HG03442 (cell line): ENCODE results near the gene HSPA1A.
A peak's percentile ranks its signal among the peaks of the same experiment; 100 is the strongest.
"Not testable (repeated sequence)": the region's sequence is repeated elsewhere in the genome, so short reads cannot be mapped to it uniquely, and the experiment has no call there.

Source experiments
- ATAC-seq: cut with Tn5 transposase; IDR thresholded peaks from one replicate; pipeline ENCODE4 v1.9.1; 2021; ENCODE audit warnings: mild to moderate bottlenecking, moderate library complexity; ENCODE audit not compliant: unreplicated experiment

The HSPA1A gene

DNA sequence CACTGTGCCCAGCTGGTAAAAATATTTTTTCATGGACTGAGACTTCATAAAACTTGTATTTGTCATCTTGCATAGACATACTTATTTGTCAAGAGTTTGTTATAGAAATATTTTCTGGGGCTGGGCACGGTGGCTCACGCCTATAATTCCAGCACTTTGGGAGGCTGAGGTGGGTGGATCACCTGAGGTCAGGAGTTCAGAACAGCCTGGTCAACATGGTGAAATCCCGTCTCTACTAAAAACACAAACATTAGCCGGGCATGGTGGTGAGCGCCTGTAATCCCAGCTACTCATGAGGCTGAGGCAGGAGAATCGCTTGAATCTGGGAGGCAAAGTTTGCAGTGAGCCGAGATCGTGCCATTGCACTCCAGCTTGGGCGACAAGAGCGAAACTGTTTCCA is 6.7 kb upstream of the HSPA1A start:
- not testable (repeated sequence) for ATAC-seq

DNA sequence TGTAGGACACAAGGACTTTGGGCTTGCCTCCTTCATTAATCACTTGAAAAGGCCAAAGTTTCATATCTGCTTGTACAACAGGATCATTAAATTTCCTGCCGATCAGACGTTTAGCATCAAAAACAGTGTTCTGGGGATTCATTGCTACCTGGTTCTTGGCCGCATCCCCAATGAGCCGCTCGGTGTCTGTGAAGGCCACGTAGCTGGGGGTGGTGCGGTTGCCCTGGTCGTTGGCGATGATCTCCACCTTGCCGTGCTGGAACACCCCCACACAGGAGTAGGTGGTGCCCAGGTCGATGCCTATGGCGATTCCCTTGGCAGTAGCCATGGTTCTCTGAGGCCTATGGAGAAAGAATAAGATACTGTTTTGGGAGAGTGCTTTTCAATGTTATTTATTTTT is 3.7 kb upstream of the HSPA1A start:
- no peak for ATAC-seq

DNA sequence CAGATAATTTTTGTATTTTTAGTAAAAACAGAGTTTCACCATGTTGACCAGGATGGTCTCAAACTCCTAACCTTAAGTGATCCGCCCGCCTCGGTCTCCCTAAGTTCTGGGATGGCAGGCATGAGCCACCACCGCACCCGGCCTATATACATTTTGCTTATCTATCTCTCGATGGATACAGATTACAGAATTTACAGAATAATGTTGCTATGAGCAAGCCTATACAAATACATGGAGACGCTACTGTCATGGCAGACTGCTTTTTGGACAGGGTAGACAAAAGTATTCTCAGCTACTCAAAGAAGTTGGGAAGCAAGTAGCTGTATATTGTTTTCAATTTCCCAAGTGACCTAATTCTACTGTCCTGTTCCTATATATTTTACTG is 1.9 kb upstream of the HSPA1A start:
- no peak for ATAC-seq

DNA sequence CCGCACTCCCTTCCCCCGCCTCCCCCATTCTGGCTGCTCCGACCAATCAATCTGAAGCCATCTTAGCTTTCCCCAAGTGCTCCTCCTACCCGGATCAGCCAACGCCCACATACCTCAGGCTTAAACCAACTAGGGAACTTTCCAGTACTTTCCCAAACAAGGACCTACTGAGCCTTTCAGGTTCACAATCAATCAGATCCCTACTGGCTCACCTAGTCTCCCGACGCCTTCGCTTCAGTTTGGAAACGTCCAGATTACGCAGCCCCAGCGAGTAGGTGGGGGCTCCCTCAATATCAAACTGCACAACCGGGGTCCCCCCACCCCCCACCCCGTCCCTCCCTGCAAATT is 692 bp upstream of the HSPA1A start:
- no peak for ATAC-seq

DNA sequence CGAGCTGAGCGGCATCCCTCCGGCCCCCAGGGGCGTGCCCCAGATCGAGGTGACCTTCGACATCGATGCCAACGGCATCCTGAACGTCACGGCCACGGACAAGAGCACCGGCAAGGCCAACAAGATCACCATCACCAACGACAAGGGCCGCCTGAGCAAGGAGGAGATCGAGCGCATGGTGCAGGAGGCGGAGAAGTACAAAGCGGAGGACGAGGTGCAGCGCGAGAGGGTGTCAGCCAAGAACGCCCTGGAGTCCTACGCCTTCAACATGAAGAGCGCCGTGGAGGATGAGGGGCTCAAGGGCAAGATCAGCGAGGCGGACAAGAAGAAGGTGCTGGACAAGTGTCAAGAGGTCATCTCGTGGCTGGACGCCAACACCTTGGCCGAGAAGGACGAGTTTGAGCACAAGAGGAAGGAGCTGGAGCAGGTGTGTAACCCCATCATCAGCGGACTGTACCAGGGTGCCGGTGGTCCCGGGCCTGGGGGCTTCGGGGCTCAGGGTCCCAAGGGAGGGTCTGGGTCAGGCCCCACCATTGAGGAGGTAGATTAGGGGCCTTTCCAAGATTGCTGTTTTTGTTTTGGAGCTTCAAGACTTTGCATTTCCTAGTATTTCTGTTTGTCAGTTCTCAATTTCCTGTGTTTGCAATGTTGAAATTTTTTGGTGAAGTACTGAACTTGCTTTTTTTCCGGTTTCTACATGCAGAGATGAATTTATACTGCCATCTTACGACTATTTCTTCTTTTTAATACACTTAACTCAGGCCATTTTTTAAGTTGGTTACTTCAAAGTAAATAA is 2.0 kb downstream of the HSPA1A start:
- not testable (repeated sequence) for ATAC-seq

DNA sequence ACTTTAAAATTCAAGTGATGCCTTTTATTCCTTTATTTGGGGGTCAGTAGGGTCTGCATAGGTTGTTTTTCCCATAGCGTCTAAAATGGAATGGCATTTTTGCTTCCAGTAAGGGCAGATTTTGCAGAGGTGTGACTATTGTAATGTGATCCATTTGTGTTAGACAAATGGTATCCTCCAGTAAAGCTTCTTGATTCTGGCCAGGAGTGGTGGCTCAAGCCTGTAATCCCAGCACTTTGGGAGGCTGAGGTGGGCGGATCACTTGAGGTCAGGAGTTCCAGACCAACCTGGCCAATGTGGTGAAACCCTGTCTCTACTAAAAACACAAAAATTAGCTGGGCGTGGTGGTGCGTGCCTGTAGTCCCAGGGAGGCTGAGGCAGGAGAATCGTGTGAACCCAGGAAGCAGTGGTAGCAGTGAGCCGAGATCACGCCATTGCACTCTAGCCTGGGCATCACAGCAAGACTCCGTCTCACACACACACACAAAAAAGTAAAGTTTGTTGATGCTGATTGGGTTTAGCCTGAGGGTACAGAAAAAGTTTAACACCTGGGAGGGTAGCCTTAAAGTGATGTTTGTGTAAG is 2.7 kb downstream of the HSPA1A start:
- ATAC-seq: not testable (repeated sequence)

DNA sequence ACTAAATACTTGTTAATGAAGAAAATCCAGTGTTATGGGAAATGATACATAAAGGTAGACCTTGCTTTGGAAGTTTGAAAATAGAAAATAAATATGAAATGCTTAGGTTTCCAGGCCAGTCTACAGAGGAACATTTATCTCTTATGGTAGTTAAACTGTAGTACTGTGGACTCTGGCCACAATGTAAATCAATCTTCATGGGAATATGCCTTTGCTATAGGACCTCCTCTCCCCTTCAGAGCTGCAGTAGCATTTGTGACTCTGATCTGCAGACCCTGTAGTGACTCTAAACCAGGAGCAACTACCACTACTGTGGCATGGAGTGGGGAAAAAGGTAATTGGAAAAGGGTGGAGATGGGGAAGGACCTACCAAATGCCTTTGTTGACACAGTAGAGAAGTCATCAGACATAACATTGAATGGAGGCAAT is 4.5 kb downstream of the HSPA1A start:
- ATAC-seq: no peak

DNA sequence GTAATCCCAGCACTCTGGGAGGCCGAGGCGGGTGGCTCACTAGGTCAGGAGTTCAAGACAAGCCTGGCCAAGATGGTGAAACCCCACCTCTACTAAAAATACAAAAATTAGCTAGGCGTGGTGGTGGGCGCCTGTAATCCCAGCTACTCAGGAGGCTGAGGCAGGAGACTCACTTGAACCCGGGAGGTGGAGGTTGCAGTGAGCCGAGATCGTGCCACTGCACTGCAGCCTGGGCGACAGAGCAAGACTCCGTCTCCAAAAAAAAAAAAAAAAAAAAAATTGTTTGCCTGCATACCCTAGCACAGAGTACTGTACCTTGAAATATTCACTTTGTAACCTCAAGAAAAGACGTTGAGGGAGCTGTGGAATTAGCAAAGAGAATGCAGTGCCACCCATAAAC is 5.1 kb downstream of the HSPA1A start:
- ATAC-seq: not testable (repeated sequence)

DNA sequence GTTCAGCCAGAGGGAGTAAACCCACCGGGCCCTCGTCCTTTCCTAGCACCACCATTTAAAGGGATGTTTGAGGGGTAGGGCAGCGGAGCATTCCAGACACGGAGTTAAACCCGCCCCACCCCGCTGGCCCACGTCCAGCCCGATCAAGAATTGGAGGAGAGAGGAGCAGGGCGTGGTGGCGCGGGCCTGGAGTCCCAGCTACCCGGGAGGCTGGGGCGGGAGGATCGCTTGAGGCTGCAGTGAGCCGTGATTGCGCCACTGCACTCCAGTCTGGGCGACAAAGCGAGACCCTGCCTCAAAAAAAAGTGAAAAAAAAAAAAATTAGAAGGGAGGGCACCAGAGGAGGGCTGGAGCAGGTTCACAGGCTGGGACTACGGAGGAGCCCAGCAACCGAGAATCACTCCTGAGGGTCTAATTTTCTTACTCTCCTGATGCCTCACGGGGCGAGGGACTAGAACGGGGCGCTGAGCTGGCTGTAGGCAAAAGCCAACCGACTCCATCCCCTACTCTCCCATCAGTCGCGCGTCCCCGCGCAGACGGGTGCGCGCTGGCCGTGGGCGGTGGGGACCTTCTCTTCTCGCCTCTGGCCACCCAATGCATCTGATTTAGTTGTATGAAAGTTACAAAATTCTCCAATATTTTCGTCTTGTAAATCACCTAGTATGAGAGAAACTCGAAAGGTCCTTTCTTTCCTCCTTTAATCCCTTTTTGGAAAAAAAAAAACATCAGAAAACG is 6.1 kb downstream of the HSPA1A start:
- peak; percentile 48 for ATAC-seq

DNA sequence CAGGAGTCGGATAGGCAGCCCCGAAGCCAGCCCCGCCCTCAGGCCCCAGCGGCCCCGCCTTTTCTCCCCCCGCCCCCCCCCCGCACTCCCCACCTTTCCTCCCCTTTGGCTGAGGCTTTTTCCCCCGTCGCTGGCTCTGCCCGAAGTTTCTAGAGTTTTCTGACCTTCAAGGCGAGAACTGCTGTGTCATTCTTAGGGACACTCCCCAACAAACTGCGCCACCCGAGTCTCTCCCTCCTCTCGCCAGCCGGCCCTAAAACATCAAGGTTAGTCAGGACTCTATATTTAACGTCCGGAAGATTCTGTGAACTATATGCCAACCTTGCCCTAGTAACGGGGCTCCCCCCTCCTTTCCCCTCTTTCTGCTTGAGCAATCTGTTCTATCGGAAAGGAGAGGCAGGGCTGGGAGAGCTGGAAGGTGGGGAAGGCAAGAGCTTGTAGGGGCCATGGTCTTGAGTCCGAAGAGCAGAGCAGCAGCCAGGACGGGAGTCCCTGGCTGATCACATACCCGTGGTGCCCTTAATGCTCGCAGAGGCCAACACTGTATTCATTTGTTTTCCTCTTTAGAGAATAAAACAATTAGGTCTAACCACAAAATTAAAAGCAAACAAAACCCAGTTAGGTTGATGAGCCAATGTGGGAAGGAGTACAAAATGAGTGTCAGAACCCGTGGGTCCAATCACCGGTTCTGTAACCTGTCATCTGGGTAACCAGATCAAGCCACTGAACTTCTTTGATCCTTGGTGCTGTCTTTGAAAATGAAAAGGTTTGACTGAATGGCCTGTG is 6.9 kb downstream of the HSPA1A start:
- ATAC-seq: peak; percentile 40

DNA sequence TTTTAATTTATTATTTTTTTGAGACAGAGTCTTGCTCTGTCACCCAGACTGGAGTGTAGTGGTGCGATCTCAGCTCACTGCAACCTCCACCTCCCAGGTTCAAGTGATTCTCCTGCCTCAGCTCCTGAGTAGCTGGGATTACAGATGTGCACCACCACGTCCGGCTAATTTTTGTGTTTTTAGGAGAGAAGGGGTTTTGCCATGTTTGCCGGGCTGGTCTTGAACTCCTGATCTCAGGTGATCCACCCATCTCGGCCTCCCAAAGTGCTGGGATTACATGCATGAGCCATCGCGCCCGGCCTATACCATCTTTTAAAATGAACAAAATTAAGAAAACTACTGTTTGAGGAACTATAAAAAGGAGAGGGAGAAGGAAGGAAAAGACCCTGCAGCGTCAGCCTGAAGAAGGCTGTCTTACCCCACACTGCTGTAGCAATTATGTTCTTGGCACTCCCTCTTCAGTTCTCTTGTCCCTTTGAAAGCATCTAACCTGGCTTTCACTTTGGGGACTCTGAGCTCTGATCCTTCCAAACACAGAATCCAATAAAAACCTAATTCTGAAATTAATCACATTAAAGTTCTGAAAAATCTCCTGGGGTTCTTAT is 8.4 kb downstream of the HSPA1A start:
- not testable (repeated sequence) for ATAC-seq

DNA sequence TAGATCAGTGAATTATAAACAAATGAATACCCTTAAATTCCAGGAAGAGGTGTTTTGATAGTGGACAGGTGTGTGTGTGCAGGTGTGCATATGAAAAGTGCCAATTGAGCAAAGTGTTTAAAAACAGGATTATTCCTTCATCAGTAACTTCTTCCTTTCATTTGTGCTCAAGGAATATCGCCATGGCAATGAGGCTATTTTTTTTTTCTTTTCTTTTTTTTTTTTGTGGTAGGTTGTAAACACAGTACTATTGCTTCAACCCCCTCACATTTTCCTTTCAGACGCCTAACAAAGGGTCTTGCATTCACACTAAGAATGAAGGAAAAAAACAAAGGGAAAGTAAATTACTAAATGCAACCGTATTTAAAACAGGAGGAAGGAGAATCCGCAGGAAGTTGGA is 10.2 kb downstream of the HSPA1A start:
- no peak for ATAC-seq

DNA sequence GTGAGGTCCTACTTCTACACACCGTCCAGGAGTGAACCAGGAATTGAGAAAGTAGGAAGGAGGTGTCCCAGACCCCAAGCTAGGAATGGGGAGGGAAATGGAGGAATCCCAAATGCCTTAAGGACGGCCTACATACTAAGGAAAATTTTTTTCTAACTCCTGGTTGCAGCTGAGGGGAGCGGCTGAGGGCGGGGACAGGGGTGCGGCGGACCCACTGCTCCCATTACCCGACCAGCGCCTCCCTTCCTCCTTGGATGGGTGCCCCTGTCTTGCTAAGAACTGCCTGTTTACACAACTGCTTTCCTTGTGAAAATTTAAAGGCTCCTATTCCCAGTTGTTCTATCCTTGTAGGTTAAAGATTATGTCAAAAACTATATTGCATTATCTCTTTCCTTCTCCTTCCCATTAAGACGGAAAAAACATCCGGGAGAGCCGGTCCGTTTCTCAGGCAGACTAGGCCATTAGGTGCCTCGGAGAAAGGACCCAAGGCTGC is 11.5 kb downstream of the HSPA1A start:
- no peak for ATAC-seq

DNA sequence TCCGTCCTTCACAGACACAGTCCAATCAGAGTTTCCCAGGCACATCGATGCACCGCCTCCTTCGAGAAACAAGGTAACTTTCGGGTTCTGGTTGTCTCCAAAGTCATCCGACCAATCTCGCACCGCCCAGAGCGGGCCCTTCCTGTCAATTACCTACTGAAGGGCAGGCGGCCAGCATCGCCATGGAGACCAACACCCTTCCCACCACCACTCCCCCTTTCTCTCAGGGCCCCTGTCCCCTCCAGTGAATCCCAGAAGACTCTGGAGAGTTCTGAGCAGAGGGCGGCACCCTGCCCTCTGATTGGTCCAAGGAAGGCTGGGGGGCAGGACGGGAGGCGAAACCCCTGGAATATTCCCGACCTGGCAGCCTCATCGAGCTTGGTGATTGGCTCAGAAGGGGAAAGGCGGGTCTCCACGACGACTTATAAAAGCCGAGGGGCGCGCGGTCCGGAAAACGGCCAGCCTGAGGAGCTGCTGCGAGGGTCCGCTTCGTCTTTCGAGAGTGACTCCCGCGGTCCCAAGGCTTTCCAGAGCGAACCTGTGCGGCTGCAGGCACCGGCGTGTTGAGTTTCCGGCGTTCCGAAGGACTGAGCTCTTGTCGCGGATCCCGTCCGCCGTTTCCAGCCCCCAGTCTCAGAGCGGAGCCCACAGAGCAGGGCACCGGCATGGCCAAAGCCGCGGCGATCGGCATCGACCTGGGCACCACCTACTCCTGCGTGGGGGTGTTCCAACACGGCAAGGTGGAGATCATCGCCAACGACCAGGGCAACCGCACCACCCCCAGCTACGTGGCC is 12.1 kb downstream of the HSPA1A start, which contains the start of gene HSPA1B:
Gene HSPA1B (plus strand): TSS at position 453 of the 794 bp plus-strand sequence. CDS start 213 bp downstream, at position 666.
- peak; percentile 63 for ATAC-seq

DNA sequence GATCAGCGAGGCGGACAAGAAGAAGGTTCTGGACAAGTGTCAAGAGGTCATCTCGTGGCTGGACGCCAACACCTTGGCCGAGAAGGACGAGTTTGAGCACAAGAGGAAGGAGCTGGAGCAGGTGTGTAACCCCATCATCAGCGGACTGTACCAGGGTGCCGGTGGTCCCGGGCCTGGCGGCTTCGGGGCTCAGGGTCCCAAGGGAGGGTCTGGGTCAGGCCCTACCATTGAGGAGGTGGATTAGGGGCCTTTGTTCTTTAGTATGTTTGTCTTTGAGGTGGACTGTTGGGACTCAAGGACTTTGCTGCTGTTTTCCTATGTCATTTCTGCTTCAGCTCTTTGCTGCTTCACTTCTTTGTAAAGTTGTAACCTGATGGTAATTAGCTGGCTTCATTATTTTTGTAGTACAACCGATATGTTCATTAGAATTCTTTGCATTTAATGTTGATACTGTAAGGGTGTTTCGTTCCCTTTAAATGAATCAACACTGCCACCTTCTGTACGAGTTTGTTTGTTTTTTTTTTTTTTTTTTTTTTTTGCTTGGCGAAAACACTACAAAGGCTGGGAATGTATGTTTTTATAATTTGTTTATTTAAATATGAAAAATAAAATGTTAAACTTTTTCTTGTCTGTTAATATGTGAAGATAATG is 14.4 kb downstream of the HSPA1A start:
- no peak for ATAC-seq

DNA sequence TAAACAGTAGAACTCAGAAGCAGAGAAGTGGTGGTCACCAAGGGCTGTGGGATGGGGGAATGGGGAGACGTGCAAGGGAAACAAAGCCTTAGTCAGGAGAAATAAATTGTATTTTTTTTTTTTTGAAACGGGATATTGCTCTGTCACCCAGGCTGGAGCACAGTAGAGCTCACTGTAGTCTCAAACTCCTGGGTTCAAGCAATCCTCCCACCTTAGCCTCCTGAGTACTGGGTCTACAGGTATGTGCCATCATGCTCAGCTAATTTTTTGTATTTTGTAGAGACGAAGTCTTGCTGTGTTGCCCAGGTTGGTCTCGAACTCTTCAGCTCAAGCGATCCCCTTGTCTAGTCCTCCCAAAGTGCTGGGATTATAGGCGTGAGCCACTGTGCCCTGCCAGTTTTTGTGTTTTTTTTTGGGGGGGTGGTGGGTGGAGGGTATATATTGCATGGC is 15.6 kb downstream of the HSPA1A start:
- no peak for ATAC-seq

DNA sequence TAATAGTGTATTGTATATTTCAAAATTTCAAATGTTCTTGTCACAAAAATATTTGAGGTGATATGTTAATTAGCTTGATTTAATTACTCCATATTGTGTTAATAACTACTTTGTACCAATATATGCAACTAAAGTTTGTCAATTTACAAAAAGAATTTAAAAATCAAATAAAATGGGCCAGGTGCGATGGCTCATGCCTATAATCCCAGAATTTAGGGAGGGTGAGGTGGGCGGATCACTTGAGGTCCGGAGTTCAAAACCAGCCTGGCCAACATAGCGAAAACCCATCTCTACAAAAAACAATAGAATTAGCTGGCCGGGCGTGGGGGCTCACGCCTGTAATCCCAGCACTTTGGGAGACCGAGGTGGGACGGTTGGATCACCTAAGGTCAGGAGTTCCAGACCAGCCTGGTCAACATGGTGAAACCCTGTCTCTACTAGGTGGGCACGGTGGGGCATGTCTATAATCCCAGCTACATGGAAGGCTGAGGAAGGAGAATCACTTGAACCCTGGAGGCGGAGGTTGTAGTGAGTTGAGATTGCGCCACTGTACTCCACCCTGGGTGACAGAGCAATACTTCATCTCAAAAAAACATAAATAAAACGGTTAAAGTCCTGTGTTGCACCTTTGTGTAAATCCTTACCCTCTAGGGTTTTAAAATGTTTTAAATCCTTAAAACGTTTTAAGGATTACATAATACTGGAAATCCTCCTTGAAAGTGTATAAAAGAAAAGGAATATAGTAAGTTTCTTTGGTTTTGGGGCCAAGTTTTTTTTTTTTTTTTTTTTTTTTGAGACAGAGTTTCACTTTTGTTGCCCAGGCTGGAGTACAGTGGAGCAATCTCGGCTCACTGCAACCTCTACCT is 16.2 kb downstream of the HSPA1A start:
- ATAC-seq: no peak
